HepG2 (cell line): ENCODE measurements around the gene NBR1. TPM values are rescaled to one million over a fixed set of nuclear protein-coding genes. Genes with fewer than 3 reads are reported as not detected.
A peak's percentile ranks its signal among the peaks of the same experiment; 100 is the strongest.

ENCODE experiments used
- CCDC6 ChIP-seq: sonication (generic); formaldehyde crosslinking; IDR thresholded peaks from 2 replicates; pipeline ENCODE4 v1.8.1; 2022; ENCODE audit warnings: mild to moderate bottlenecking, missing genetic modification reagents, moderate library complexity
- CHD4 ChIP-seq: fragments of 200-600 bp; sonication (generic); IDR thresholded peaks from 2 replicates; pipeline ENCODE4 v1.7.0; 2017; ENCODE audit warnings: mild to moderate bottlenecking, low read length, borderline replicate concordance
- CSRNP2 ChIP-seq: sonication (generic); formaldehyde crosslinking; conservative IDR thresholded peaks from 2 replicates; pipeline ENCODE4 v1.8.0; 2022; ENCODE audit warnings: low read depth, missing genetic modification reagents
- FOSL1 ChIP-seq: sonication (generic); formaldehyde crosslinking; IDR thresholded peaks from 2 replicates; pipeline ENCODE4 v1.9.0; 2021; ENCODE audit warnings: missing genetic modification reagents, borderline replicate concordance
- HMGA1 ChIP-seq: sonication (generic); formaldehyde crosslinking; conservative IDR thresholded peaks from 2 replicates; pipeline ENCODE4 v1.4.0; 2020; ENCODE audit warnings: missing genetic modification reagents
- JARID2 ChIP-seq: sonication (generic); formaldehyde crosslinking; IDR thresholded peaks from 2 replicates; pipeline ENCODE4 v1.8.1; 2023; ENCODE audit warnings: missing genetic modification reagents, inconsistent platforms; ENCODE audit not compliant: insufficient replicate concordance
- MATR3 ChIP-seq: sonication (generic); formaldehyde crosslinking; IDR thresholded peaks from 2 replicates; pipeline ENCODE4 v1.4.0; 2020; ENCODE audit warnings: missing genetic modification reagents
- MLX ChIP-seq: IDR thresholded peaks from 2 replicates; pipeline ENCODE4 v1.6.1; 2016
- MYNN ChIP-seq: sonication (generic); formaldehyde crosslinking; IDR thresholded peaks from 2 replicates; pipeline ENCODE4 v1.4.0; 2020; ENCODE audit warnings: mild to moderate bottlenecking, low read depth, missing genetic modification reagents
- NCOR1 ChIP-seq: fragments of 200-600 bp; sonication (generic); IDR thresholded peaks from 2 replicates; pipeline ENCODE4 v1.7.0; 2017; ENCODE audit warnings: antibody characterized with exemption, low read length, borderline replicate concordance
- SP2 ChIP-seq: sonication (generic); formaldehyde crosslinking; IDR thresholded peaks from 2 replicates; pipeline ENCODE4 v1.5.1; 2020; ENCODE audit warnings: mild to moderate bottlenecking, missing genetic modification reagents
- TCF7L2 ChIP-seq: IDR thresholded peaks from 2 replicates; pipeline ENCODE4 v1.6.1; 2011; ENCODE audit warnings: mild to moderate bottlenecking, low read depth, low read length, moderate library complexity
- THRA ChIP-seq: sonication (generic); formaldehyde crosslinking; IDR thresholded peaks from 2 replicates; pipeline ENCODE4 v1.4.0; 2020; ENCODE audit warnings: missing genetic modification reagents, borderline replicate concordance
- USF2 ChIP-seq, 2 experiments: sonication (generic) in 1 of 2; formaldehyde crosslinking in 1 of 2; IDR thresholded peaks; 2 replicates each; pipeline versions ENCODE4 v1.5.1 to v1.6.1; 2011 to 2020; ENCODE audit warnings: borderline replicate concordance in 1 of 2, low read depth in 1 of 2, low read length in 1 of 2, mild to moderate bottlenecking in 1 of 2, missing genetic modification reagents in 1 of 2, moderate library complexity in 1 of 2
- ZBTB46 ChIP-seq: sonication (generic); formaldehyde crosslinking; IDR thresholded peaks from 2 replicates; pipeline ENCODE4 v1.4.0; 2020; ENCODE audit warnings: mild to moderate bottlenecking, missing genetic modification reagents, borderline replicate concordance
- ZFAT ChIP-seq: sonication (generic); formaldehyde crosslinking; conservative IDR thresholded peaks from 2 replicates; pipeline ENCODE4 v1.8.1; 2023; ENCODE audit warnings: missing genetic modification reagents, inconsistent platforms
- ZNF143 ChIP-seq: sonication (generic); formaldehyde crosslinking; IDR thresholded peaks from 2 replicates; pipeline ENCODE4 v1.4.0; 2020; ENCODE audit warnings: missing genetic modification reagents
- ZNF597 ChIP-seq: sonication (generic); formaldehyde crosslinking; IDR thresholded peaks from 2 replicates; pipeline ENCODE4 v1.5.0; 2020; ENCODE audit warnings: missing genetic modification reagents
- ZNF781 ChIP-seq: sonication (generic); formaldehyde crosslinking; IDR thresholded peaks from 2 replicates; pipeline ENCODE4 v1.5.1; 2020; ENCODE audit warnings: borderline replicate concordance, mild to moderate bottlenecking, missing genetic modification reagents; ENCODE audit errors: not compliant biosample characterization
- polyA plus RNA-seq, 8 experiments: library from polyadenylated mRNA; depleted of rRNA in 3 of 8; stranded (reverse) in 7 of 8; unstranded in 1 of 8; fragments of >200 nt; fragmentation: Illumina TruSeq in 4 of 8; extraction: Trizol in 4 of 8; gene quantifications; 2 replicates each; pipeline versions ENCODE4 v1.2.1 to v1.2.3, GENCODE V29; 2011 to 2016; ENCODE audit warnings: low read depth in 4 of 8, missing spikeins in 1 of 8, mixed read lengths in 1 of 8; ENCODE audit not compliant: insufficient read depth in 1 of 8
- total RNA-seq, 5 experiments: library from RNA; depleted of rRNA; stranded (reverse); fragments of >200 nt; fragmentation: Illumina TruSeq; extraction: Trizol; gene quantifications; 2 replicates each; pipeline ENCODE4 v1.2.3, GENCODE V29; 2016; ENCODE audit warnings: low read depth in 1 of 5

NBR1 gene
- total and polyA plus RNA-seq, 2 of the 13 experiments (the other 11 are each of a cell fraction or from before 2014, with no cell fraction given), result 51.7 to 121 TPM

- TF ChIP-seq USF2 (IDR thresholded peaks at IDR 0.05; ENCODE audit: low read depth, low read length) (no peak), USF2 (CRISPR knock-in tag; IDR thresholded peaks at IDR 0.05; ENCODE audit: borderline replicate concordance) (no peak; the same call in 1 of the 2 replicates), MATR3 (CRISPR knock-in tag) (no peak), FOSL1 (CRISPR knock-in tag) (no peak), MLX (no peak; the same call in 1 of the 2 replicates), ZNF143 (no peak), NCOR1 (no peak), ZFAT (CRISPR knock-in tag) (peak; percentile 97), CCDC6 (no peak), JARID2 (CRISPR knock-in tag) (no peak), CSRNP2 (CRISPR knock-in tag) (no peak), ZNF597 (CRISPR knock-in tag) (no peak), TCF7L2 (no peak), THRA (CRISPR knock-in tag) (peak; percentile 52), ZBTB46 (CRISPR knock-in tag) (no peak), HMGA1 (CRISPR knock-in tag) (no peak), MYNN (CRISPR knock-in tag) (no peak), SP2 (CRISPR knock-in tag) (peak; percentile 58; the same call in 1 of the 2 replicates), CHD4 (no peak), ZNF781 (CRISPR knock-in tag) (peak; percentile 73)
These were observed 40.7 kb downstream of the NBR1 start, which contains the start of gene TMEM106A (continued) for GRCh38 chr17:43211480-43212402.
